Activated CD4-positive, alpha-beta T cell treated with anti-CD3 and anti-CD28 coated beads, Interleukin-10, Interleukin-2, amounts not matched to agents 100 ng/mL and 50 ng/mL, durations not matched to agents 16 hours and 8 hours (primary cell): ENCODE data around the gene BRPF1.
A peak's percentile ranks its signal among the peaks of the same experiment; 100 is the strongest.
"Not testable (repeated sequence)": the region's sequence is repeated elsewhere in the genome, so short reads cannot be mapped to it uniquely, and the experiment has no call there.

Experiments
- DNase-seq: peaks from one replicate; pipeline ENCODE4 v3.0.0-alpha.2; 2020

BRPF1 gene

GRCh38 chr3:9770276-9770812 is 38.8 kb downstream of the BRPF1 start:
- DNase-seq: no peak

- DNase-seq: not testable (repeated sequence)
These were observed 39.5 kb downstream of the BRPF1 start for GRCh38 chr3:9771007-9771406.

GRCh38 chr3:9776896-9777693 is 45.6 kb downstream of the BRPF1 start:
- DNase-seq: no peak

GRCh38 chr3:9777694-9778021 is 46.1 kb downstream of the BRPF1 start:
- no peak for DNase-seq

GRCh38 chr3:9778143-9779074 is 46.9 kb downstream of the BRPF1 start:
- DNase-seq: peak; percentile 81

GRCh38 chr3:9779075-9779593 is 47.6 kb downstream of the BRPF1 start:
- DNase-seq: no peak

GRCh38 chr3:9779721-9780457 is 48.4 kb downstream of the BRPF1 start:
- DNase-seq: peak; percentile 61

GRCh38 chr3:9780458-9780812 is 48.9 kb downstream of the BRPF1 start:
- DNase-seq: no peak

GRCh38 chr3:9780910-9781309 is 49.4 kb downstream of the BRPF1 start:
- DNase-seq: no peak

GRCh38 chr3:9781551-9781950 is 50.0 kb downstream of the BRPF1 start:
- DNase-seq: no peak

- DNase-seq: no peak
These were observed 50.6 kb downstream of the BRPF1 start for GRCh38 chr3:9781978-9782603.

- DNase-seq: no peak
These were observed 51.2 kb downstream of the BRPF1 start for GRCh38 chr3:9782770-9783169.

- no peak for DNase-seq
These were observed 52.4 kb downstream of the BRPF1 start for GRCh38 chr3:9783954-9784353.

- DNase-seq: no peak
These were observed 53.4 kb downstream of the BRPF1 start for GRCh38 chr3:9784965-9785364.

GRCh38 chr3:9785602-9786001 is 54.1 kb downstream of the BRPF1 start:
- DNase-seq: no peak

- DNase-seq: no peak
These were observed 54.7 kb downstream of the BRPF1 start for GRCh38 chr3:9786209-9786739.

- no peak for DNase-seq
These were observed 55.5 kb downstream of the BRPF1 start for GRCh38 chr3:9786825-9787669.

GRCh38 chr3:9787714-9788113 is 56.2 kb downstream of the BRPF1 start:
- DNase-seq: no peak

- DNase-seq: no peak
These were observed 59.6 kb downstream of the BRPF1 start for GRCh38 chr3:9791127-9791526.

- DNase-seq: no peak
These were observed 60.4 kb downstream of the BRPF1 start for GRCh38 chr3:9791790-9792404.
